ENCODE data around the gene STIMATE.

- TF ChIP-seq CTCF (IDR thresholded peaks at IDR 0.05) (no peak), POLR2A (IDR thresholded peaks at IDR 0.05) (no peak)
Observed at GRCh38 chr3:52834871-52835501, 62.4 kb downstream of the STIMATE start, which contains the start of gene MUSTN1.
